HG02970 (cell line): ENCODE results near the gene POLR1A.

Source experiments
- ATAC-seq: cut with Tn5 transposase; IDR thresholded peaks from one replicate; pipeline ENCODE4 v1.9.1; 2021; ENCODE audit warnings: mild to moderate bottlenecking, moderate library complexity, moderate number of reproducible peaks; ENCODE audit not compliant: unreplicated experiment, low FRiP score

POLR1A gene

GRCh38 chr2:86066007-86066578 lies 39.6 kb downstream of the POLR1A start:
- ATAC-seq, result no peak

- no peak for ATAC-seq
Observed at GRCh38 chr2:86065512-86065911, 40.2 kb downstream of the POLR1A start.

GRCh38 chr2:86064006-86064405 lies 41.7 kb downstream of the POLR1A start:
- no peak for ATAC-seq

- no peak for ATAC-seq
Observed at GRCh38 chr2:86062043-86062442, 43.6 kb downstream of the POLR1A start.

GRCh38 chr2:86056590-86057331 lies 48.9 kb downstream of the POLR1A start:
- ATAC-seq, result no peak

- ATAC-seq, result no peak
Observed at GRCh38 chr2:86055314-86055713, 50.4 kb downstream of the POLR1A start.

GRCh38 chr2:86054535-86055082 lies 51.1 kb downstream of the POLR1A start:
- no peak for ATAC-seq

GRCh38 chr2:86053166-86053565 lies 52.5 kb downstream of the POLR1A start:
- ATAC-seq, result no peak

GRCh38 chr2:86052676-86053075 lies 53.0 kb downstream of the POLR1A start:
- no peak for ATAC-seq

GRCh38 chr2:86052265-86052664 lies 53.4 kb downstream of the POLR1A start:
- no peak for ATAC-seq

- no peak for ATAC-seq
Observed at GRCh38 chr2:86050301-86050700, 55.4 kb downstream of the POLR1A start.

GRCh38 chr2:86049529-86049928 lies 56.2 kb downstream of the POLR1A start:
- no peak for ATAC-seq

GRCh38 chr2:86048888-86049287 lies 56.8 kb downstream of the POLR1A start:
- ATAC-seq, result no peak

GRCh38 chr2:86048383-86048701 lies 57.3 kb downstream of the POLR1A start:
- ATAC-seq, result no peak

GRCh38 chr2:86047575-86048382 lies 57.9 kb downstream of the POLR1A start:
- ATAC-seq, result no peak

- ATAC-seq, result no peak
Observed at GRCh38 chr2:86045541-86045940, 60.1 kb downstream of the POLR1A start.

GRCh38 chr2:86044614-86045013 lies 61.1 kb downstream of the POLR1A start:
- no peak for ATAC-seq

- ATAC-seq, result no peak
Observed at GRCh38 chr2:86044045-86044444, 61.6 kb downstream of the POLR1A start.

GRCh38 chr2:86042256-86043168 lies 63.2 kb downstream of the POLR1A start:
- no peak for ATAC-seq

- no peak for ATAC-seq
Observed at GRCh38 chr2:86039963-86040655, 65.6 kb downstream of the POLR1A start.
